ENCODE data around the gene DNAAF9.

The DNAAF9 gene

GRCh38 chr20:3449319-3449718, 41.9 kb upstream of the DNAAF9 start:
- no peak overlapping the region for H3K4me3 ChIP-seq (ENCODE audit: low read depth, low read length)
- TF ChIP-seq MYC (IDR thresholded peaks at IDR 0.05; ENCODE audit: low read depth, low read length) = no peak
- no peak for DNase-seq (ENCODE audit: low read depth)

- peak; percentile 50 for DNase-seq (ENCODE audit: low read depth)
- no peak overlapping the region for H3K4me3 ChIP-seq (ENCODE audit: low read depth, low read length)
- TF ChIP-seq MYC (IDR thresholded peaks at IDR 0.05; ENCODE audit: low read depth, low read length) (no peak), CTCF (IDR thresholded peaks at IDR 0.05; ENCODE audit: low read depth, low read length) (no peak), POLR2A (IDR thresholded peaks at IDR 0.05; ENCODE audit: extremely low read depth, insufficient read length) (no peak)
- TF ChIP-seq, protein P1, sequence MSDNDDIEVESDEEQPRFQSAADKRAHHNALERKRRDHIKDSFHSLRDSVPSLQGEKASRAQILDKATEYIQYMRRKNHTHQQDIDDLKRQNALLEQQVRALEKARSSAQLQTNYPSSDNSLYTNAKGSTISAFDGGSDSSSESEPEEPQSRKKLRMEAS (IDR thresholded peaks at IDR 0.05; ENCODE audit: low read depth, low read length) = no peak
Observed at GRCh38 chr20:3447321-3447720, 39.9 kb upstream of the DNAAF9 start.

DNA sequence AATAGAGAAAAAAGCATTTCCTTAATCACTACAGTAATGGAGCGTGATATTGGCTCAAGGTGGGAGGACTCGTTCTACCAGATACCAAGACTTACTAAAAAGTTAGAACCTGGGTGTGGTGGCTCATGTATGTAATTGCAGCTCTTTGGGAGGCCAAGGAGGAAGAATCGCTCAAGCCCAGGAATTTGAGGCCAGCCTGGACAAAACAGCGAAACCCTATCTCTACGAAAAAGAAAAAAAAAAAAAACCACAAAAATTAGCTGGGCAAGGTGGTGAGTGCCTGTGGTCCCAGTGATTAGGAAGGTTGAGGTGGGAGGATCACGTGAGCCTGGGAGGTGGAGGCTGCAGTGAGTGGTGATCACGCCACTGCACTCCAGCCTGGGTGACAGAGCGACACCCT, 39.3 kb upstream of the DNAAF9 start:
- no peak overlapping the region for H3K4me3 ChIP-seq (ENCODE audit: low read depth, low read length)
- no peak for TF ChIP-seq POLR2A (IDR thresholded peaks at IDR 0.05; ENCODE audit: extremely low read depth, insufficient read length)
- TF ChIP-seq, protein P1 (IDR thresholded peaks at IDR 0.05; ENCODE audit: low read depth, low read length) = no peak
- TF ChIP-seq CTCF (IDR thresholded peaks at IDR 0.05; ENCODE audit: low read depth, low read length) = no peak
- TF ChIP-seq MYC (IDR thresholded peaks at IDR 0.05; ENCODE audit: low read depth, low read length) = no peak
- DNase-seq (ENCODE audit: low read depth) = no peak

GRCh38 chr20:3436864-3437574, 29.6 kb upstream of the DNAAF9 start:
- H3K4me3 ChIP-seq (ENCODE audit: low read depth, low read length) = no peak overlapping the region
- no peak for TF ChIP-seq MYC (IDR thresholded peaks at IDR 0.05; ENCODE audit: low read depth, low read length)
- TF ChIP-seq CTCF (IDR thresholded peaks at IDR 0.05; ENCODE audit: low read depth, low read length) = no peak
- TF ChIP-seq, protein P1 (IDR thresholded peaks at IDR 0.05; ENCODE audit: low read depth, low read length) = no peak
- DNase-seq (ENCODE audit: low read depth) = no peak

GRCh38 chr20:3434232-3434631, 26.8 kb upstream of the DNAAF9 start:
- no peak for DNase-seq (ENCODE audit: low read depth)
- TF ChIP-seq CTCF (IDR thresholded peaks at IDR 0.05; ENCODE audit: low read depth, low read length) (no peak), POLR2A (IDR thresholded peaks at IDR 0.05; ENCODE audit: extremely low read depth, insufficient read length) (no peak), MYC (IDR thresholded peaks at IDR 0.05; ENCODE audit: low read depth, low read length) (no peak)
- TF ChIP-seq, protein P1 (IDR thresholded peaks at IDR 0.05; ENCODE audit: low read depth, low read length) = no peak
- H3K4me3 ChIP-seq (ENCODE audit: low read depth, low read length) = no peak overlapping the region

GRCh38 chr20:3433744-3434143, 26.3 kb upstream of the DNAAF9 start:
- peak; percentile 22 for DNase-seq (ENCODE audit: low read depth)
- TF ChIP-seq MYC (IDR thresholded peaks at IDR 0.05; ENCODE audit: low read depth, low read length) (no peak), CTCF (IDR thresholded peaks at IDR 0.05; ENCODE audit: low read depth, low read length) (no peak), POLR2A (IDR thresholded peaks at IDR 0.05; ENCODE audit: extremely low read depth, insufficient read length) (no peak)
- TF ChIP-seq, protein P1 (IDR thresholded peaks at IDR 0.05; ENCODE audit: low read depth, low read length) = no peak
- H3K4me3 ChIP-seq (ENCODE audit: low read depth, low read length) = no peak overlapping the region

Measured in NB4 (cell line).